ENCODE measurements around the gene HRNR. TPM values are rescaled to one million over a fixed set of nuclear protein-coding genes. Genes with fewer than 3 reads are reported as not detected.

The HRNR gene
- total and polyA plus RNA-seq, 2 experiments from 2014 or later, result not detected

DNA sequence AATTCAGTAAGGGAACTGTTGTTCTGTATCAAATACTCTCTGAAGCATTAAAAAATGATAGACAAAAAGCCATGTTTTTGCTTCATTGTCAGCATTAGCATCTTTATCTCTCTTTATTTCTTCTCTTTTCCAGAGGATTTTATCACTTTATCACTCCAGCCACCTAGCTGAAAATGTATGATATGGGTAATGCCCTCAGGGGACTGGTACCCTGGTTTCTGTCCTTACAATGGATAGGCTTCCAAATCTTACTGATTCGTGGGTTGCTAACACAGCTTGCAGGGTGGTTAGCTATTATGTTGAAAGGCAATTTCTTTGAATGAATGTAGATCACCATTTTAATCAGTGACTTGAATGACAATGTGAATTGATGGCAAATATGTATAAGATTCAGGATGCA lies 23.3 kb upstream of the HRNR start:
- Histone ChIP-seq H3K27ac (no peak overlapping the region), H3K9me2 (replicated peaks; ENCODE audit: insufficient read depth) (no peaks in the 10 kb centered on the region), H3K27me3 (no peaks in the 10 kb centered on the region), H3K4me1 (ENCODE audit: insufficient read depth) (no peaks in the 10 kb centered on the region), H3K36me3 (replicated peaks; ENCODE audit: insufficient read depth, low read depth) (no peaks in the 10 kb centered on the region), H2AFZ (no peak overlapping the region), H3K9me3 (ENCODE audit: low read depth) (no peaks in the 10 kb centered on the region), H3K4me2 (no peak overlapping the region), H3K4me3 (no peak overlapping the region), H3K79me2 (no peaks in the 10 kb centered on the region), H4K20me1 (ENCODE audit: insufficient read depth, poor library complexity, severe bottlenecking) (no peaks in the 10 kb centered on the region)
- 21% methylated on average over 1 of the region's 1 CpG for WGBS (ENCODE audit: low lambda C conversion rate, missing lambda C conversion rate)
- no peak for DNase-seq (ENCODE audit: low spot score)
- TF ChIP-seq EZH2phosphoT487 (IDR thresholded peaks at IDR 0.05; ENCODE audit: low read depth, severe bottlenecking, unreplicated experiment) (no peak), CTCF (IDR thresholded peaks at IDR 0.05; ENCODE audit: poor library complexity) (no peak), EZH2 (IDR thresholded peaks at IDR 0.05; ENCODE audit: borderline replicate concordance) (no peak)

DNA sequence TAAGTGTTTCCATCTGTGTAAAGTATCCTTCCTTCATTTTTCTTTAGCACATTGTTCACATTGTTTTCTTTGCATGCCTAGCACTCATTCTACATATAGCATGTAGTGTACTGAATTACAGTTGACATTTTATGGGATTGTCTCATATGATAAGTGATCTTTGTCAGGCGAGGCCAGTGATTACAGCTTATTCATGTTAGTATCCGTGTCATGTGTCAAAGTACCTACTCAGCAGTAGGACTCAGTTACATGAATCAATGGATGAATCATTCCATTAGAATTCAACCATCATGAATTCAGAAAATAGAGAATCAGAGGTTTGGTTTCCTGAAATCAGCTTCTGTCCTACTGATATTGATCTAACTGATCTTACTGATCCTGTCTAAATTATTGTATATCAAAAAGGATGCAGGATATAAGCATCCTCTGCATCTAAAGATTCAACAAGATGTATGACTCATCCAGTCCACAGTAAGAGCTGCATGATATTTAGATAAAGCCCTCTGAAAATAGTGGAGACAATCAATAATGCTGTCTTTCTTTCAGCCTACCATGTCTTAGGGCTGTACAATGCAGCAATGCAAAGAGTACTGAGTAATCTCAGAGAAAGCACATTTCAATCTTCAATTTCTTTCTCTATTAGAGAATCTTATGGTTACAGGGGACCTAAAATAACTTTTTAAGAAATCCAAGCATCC lies 20.7 kb upstream of the HRNR start:
- Histone ChIP-seq H3K79me2 (no peaks in the 10 kb centered on the region), H3K9me3 (ENCODE audit: low read depth) (no peaks in the 10 kb centered on the region), H3K36me3 (replicated peaks; ENCODE audit: insufficient read depth, low read depth) (no peaks in the 10 kb centered on the region), H3K27ac (no peak overlapping the region), H3K4me3 (no peak overlapping the region), H4K20me1 (ENCODE audit: insufficient read depth, poor library complexity, severe bottlenecking) (no peaks in the 10 kb centered on the region), H3K9me2 (replicated peaks; ENCODE audit: insufficient read depth) (no peaks in the 10 kb centered on the region), H3K4me1 (ENCODE audit: insufficient read depth) (no peaks in the 10 kb centered on the region), H3K27me3 (no peaks in the 10 kb centered on the region), H2AFZ (no peak overlapping the region), H3K4me2 (no peak overlapping the region)
- DNase-seq (ENCODE audit: low spot score), result no peak
- WGBS (ENCODE audit: low lambda C conversion rate, missing lambda C conversion rate), result 49% methylated on average over 2 of the region's 2 CpGs
- no peak for TF ChIP-seq EZH2 (IDR thresholded peaks at IDR 0.05; ENCODE audit: borderline replicate concordance)
- no peak for TF ChIP-seq CTCF (IDR thresholded peaks at IDR 0.05; ENCODE audit: poor library complexity)
- TF ChIP-seq EZH2phosphoT487 (IDR thresholded peaks at IDR 0.05; ENCODE audit: low read depth, severe bottlenecking, unreplicated experiment), result no peak

GRCh38 chr1:152237093-152237492 lies 13.1 kb upstream of the HRNR start:
- Histone ChIP-seq H4K20me1 (ENCODE audit: insufficient read depth, poor library complexity, severe bottlenecking) (no peaks in the 10 kb centered on the region), H3K79me2 (no peaks in the 10 kb centered on the region), H3K36me3 (replicated peaks; ENCODE audit: insufficient read depth, low read depth) (no peaks in the 10 kb centered on the region), H3K4me2 (no peak overlapping the region), H3K4me3 (no peak overlapping the region), H2AFZ (no peak overlapping the region), H3K27me3 (no peaks in the 10 kb centered on the region), H3K9me3 (ENCODE audit: low read depth) (no peaks in the 10 kb centered on the region), H3K27ac (no peak overlapping the region), H3K9me2 (replicated peaks; ENCODE audit: insufficient read depth) (no peaks in the 10 kb centered on the region), H3K4me1 (ENCODE audit: insufficient read depth) (no peaks in the 10 kb centered on the region)
- DNase-seq (ENCODE audit: low spot score), result no peak
- WGBS (ENCODE audit: low lambda C conversion rate, missing lambda C conversion rate), result 69% methylated on average over 1 of the region's 1 CpG
- TF ChIP-seq CTCF (IDR thresholded peaks at IDR 0.05; ENCODE audit: poor library complexity) (no peak), EZH2phosphoT487 (IDR thresholded peaks at IDR 0.05; ENCODE audit: low read depth, severe bottlenecking, unreplicated experiment) (no peak), EZH2 (IDR thresholded peaks at IDR 0.05; ENCODE audit: borderline replicate concordance) (no peak)

Measured in hepatocyte (in vitro differentiated cells).